ENCODE measurements around the gene CD247. TPM values are rescaled to one million over a fixed set of nuclear protein-coding genes. Genes with fewer than 3 reads are reported as not detected.

CD247 gene
- total RNA-seq, 2 donors from 2014 or later: 2.6 to 4.9 TPM

- Histone ChIP-seq H3K27ac (no peak overlapping the region), H3K4me3 (no peak overlapping the region)
- no peak for TF ChIP-seq CTCF (IDR thresholded peaks at IDR 0.05)
Measured at GRCh38 chr1:167514288-167514687, 4.0 kb downstream of the CD247 start.

DNA sequence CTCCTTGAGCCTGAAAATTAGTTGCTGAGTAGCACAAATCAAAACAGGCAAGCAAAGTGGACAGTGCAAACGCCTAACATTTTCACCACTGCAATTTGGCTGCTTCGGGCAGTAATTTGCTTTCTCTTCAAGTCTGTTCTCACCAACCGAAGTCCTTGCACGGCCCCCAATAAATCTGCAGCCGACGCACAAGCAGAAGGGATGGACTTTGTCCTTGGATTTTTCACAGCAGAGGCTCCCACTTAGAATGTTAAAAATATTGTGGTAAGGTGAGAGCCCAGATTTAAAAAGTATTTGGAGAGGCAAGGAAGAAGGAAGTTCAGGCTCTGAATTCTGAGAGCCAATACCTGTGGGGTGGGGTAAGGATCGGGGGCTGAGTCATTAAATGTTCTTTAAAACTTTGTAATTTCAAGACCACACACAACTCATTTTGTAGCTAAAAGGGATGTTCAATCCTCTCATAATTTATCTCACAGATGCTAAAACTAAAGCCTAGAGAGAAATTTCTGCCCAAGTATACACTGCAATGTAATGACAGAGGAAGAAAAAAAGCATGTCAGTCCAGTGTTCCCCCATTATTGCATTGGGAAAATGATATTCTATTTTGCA, 6.2 kb downstream of the CD247 start:
- H3K36me3 ChIP-seq: no peaks in the 10 kb centered on the region
- no peak overlapping the region for H3K4me3 ChIP-seq
- TF ChIP-seq CTCF (IDR thresholded peaks at IDR 0.05): no peak
- intact Hi-C loops (cut with DNase I): no loop called here
- H3K4me1 ChIP-seq: no peaks in the 10 kb centered on the region
- no peaks in the 10 kb centered on the region for H3K9me3 ChIP-seq
- no peaks in the 10 kb centered on the region for H3K27me3 ChIP-seq
- DNase-seq: no peak
- no peak overlapping the region for H3K27ac ChIP-seq
- no peak overlapping the region for H3K9ac ChIP-seq (ENCODE audit: low read depth in 2 of 2, low read length in 2 of 2)

More at GRCh38 chr1:167514288-167514687, 4.0 kb downstream of the CD247 start:
- H3K9ac ChIP-seq (ENCODE audit: low read depth in 2 of 2, low read length in 2 of 2): no peak overlapping the region
- intact Hi-C loops (cut with DNase I): no loop called here
- no peaks in the 10 kb centered on the region for H3K27me3 ChIP-seq
- DNase-seq: no peak
- H3K9me3 ChIP-seq: no peaks in the 10 kb centered on the region
- H3K4me1 ChIP-seq: no peaks in the 10 kb centered on the region
- H3K36me3 ChIP-seq: no peaks in the 10 kb centered on the region

GRCh38 chr1:167511374-167511986, 6.8 kb downstream of the CD247 start:
- intact Hi-C loops (cut with DNase I): no loop called here
- H3K27ac ChIP-seq: no peak overlapping the region
- H3K9ac ChIP-seq (ENCODE audit: low read depth in 2 of 2, low read length in 2 of 2): no peak overlapping the region
- H3K9me3 ChIP-seq: no peaks in the 10 kb centered on the region
- no peak for DNase-seq
- no peak overlapping the region for H3K4me3 ChIP-seq
- no peaks in the 10 kb centered on the region for H3K36me3 ChIP-seq
- H3K4me1 ChIP-seq: no peaks in the 10 kb centered on the region
- H3K27me3 ChIP-seq: no peaks in the 10 kb centered on the region
- TF ChIP-seq CTCF (IDR thresholded peaks at IDR 0.05): no peak

DNA sequence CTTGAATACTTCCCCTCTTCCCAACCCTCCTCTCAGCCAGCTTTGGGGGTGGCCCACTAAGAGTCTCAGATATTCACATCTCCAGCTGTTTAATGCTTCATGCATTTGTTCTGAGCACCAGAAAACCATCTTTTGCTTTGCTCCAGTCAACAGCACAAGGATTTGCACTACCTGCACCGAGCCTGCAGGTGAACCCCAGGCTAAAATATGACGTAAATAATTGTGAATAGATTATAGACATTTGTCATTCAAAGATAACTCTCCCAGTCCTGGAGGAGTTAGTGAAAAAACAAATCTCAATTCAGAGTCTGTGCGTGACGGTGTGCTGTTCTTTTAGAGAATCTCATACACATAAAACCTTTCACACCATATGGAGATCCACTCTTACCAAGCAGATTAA, 7.4 kb downstream of the CD247 start:
- Histone ChIP-seq H3K27me3 (no peaks in the 10 kb centered on the region), H3K9ac (ENCODE audit: low read depth in 2 of 2, low read length in 2 of 2) (no peak overlapping the region), H3K9me3 (no peaks in the 10 kb centered on the region), H3K36me3 (no peaks in the 10 kb centered on the region), H3K4me3 (no peak overlapping the region), H3K4me1 (no peaks in the 10 kb centered on the region), H3K27ac (no peak overlapping the region)
- intact Hi-C loops (cut with DNase I): no loop called here
- DNase-seq: no peak
- TF ChIP-seq CTCF (IDR thresholded peaks at IDR 0.05): no peak

DNA sequence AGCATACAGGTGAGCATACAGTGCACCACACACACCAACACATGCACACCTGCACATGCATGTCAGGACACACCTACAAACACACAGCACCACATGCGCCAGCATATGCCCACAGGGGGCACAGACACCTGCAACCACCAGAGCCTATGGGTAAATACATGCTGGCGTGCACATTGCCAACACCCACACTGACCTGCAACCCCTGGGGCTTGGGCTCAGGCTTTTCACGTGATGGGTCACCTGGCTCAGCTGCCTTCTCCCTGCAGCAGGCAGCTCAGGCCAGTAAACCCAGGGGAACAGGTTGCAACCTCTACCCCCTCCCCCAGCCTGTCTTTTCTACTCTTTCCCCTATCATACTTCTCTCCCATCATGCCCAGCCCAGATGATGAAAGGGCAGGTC, 8.1 kb downstream of the CD247 start:
- intact Hi-C loops (cut with DNase I): no loop called here
- Histone ChIP-seq H3K4me1 (no peaks in the 10 kb centered on the region), H3K27me3 (no peaks in the 10 kb centered on the region), H3K4me3 (no peak overlapping the region), H3K9me3 (no peaks in the 10 kb centered on the region), H3K27ac (no peak overlapping the region), H3K36me3 (no peaks in the 10 kb centered on the region), H3K9ac (ENCODE audit: low read depth in 2 of 2, low read length in 2 of 2) (no peak overlapping the region)
- no peak for DNase-seq
- no peak for TF ChIP-seq CTCF (IDR thresholded peaks at IDR 0.05)

Data from colonic mucosa (tissue), 4 donors.